Mucosa of rectum (tissue), 2 donors: ENCODE measurements around the gene NFE2L3.
A peak's percentile ranks its signal among the peaks of the same experiment; 100 is the strongest.
"Not testable (repeated sequence)": the region's sequence is repeated elsewhere in the genome, so short reads cannot be mapped to it uniquely, and the experiment has no call there.

Source experiments
- H3K27ac ChIP-seq, 2 donors: one replicate each; pipeline ENCODE4 v1.7.0; 2013; ENCODE audit warnings: inconsistent platforms in 2 of 2, low read depth in 2 of 2, low read length in 2 of 2
- H3K27me3 ChIP-seq, 2 donors: one replicate each; pipeline ENCODE4 v1.7.0; 2013; ENCODE audit warnings: low read length in 2 of 2; ENCODE audit not compliant: control insufficient read depth in 2 of 2, insufficient read depth in 2 of 2
- H3K36me3 ChIP-seq, 2 donors: one replicate each; pipeline ENCODE4 v1.7.0; 2013; ENCODE audit warnings: low read length in 2 of 2; ENCODE audit not compliant: control insufficient read depth in 2 of 2, insufficient read depth in 2 of 2
- H3K4me1 ChIP-seq, 2 donors: one replicate each; pipeline ENCODE4 v1.7.0; 2013; ENCODE audit warnings: low read length in 2 of 2, mild to moderate bottlenecking in 1 of 2; ENCODE audit not compliant: control insufficient read depth in 2 of 2, insufficient read depth in 2 of 2
- H3K4me3 ChIP-seq, 2 donors: one replicate each; pipeline ENCODE4 v1.7.0; 2013; ENCODE audit warnings: low read length in 2 of 2
- H3K9ac ChIP-seq, 2 donors: one replicate each; pipeline ENCODE4 v1.7.0; 2013; ENCODE audit warnings: low read length in 2 of 2, low read depth in 1 of 2, mild to moderate bottlenecking in 1 of 2
- H3K9me3 ChIP-seq, 2 donors: one replicate each; pipeline ENCODE4 v1.7.0; 2013; ENCODE audit warnings: low read length in 2 of 2; ENCODE audit not compliant: control insufficient read depth in 2 of 2
- donor health status: healthy.
- donor health status: Normal muscosa, but diverticular disease.

NFE2L3 gene

GRCh38 chr7:26167303-26167934, 15.4 kb downstream of the NFE2L3 start:
- Histone ChIP-seq H3K27ac (peak overlapping the region in 1 of 2 donors; percentile 23), H3K4me1 (peaks cover 8 to 9% of the 10 kb centered on the region in 2 donors), H3K9me3 (no peaks in the 10 kb centered on the region), H3K27me3 (no peaks in the 10 kb centered on the region), H3K36me3 (peaks cover 0 to 2% of the 10 kb centered on the region in 2 donors), H3K9ac (peak overlapping the region in 1 of 2 donors; percentile 32), H3K4me3 (no peak overlapping the region)

- Histone ChIP-seq H3K4me3 (no peak overlapping the region), H3K9me3 (no peaks in the 10 kb centered on the region), H3K9ac (no peak overlapping the region), H3K27ac (no peak overlapping the region), H3K27me3 (no peaks in the 10 kb centered on the region), H3K4me1 (peaks cover 8 to 9% of the 10 kb centered on the region in 2 donors), H3K36me3 (peaks cover 0 to 2% of the 10 kb centered on the region in 2 donors)
These were observed 16.5 kb downstream of the NFE2L3 start for GRCh38 chr7:26168458-26169023.

- H3K9me3 ChIP-seq, result no peaks in the 10 kb centered on the region
- H3K36me3 ChIP-seq, result peaks cover 0 to 2% of the 10 kb centered on the region in 2 donors
- no peaks in the 10 kb centered on the region for H3K27me3 ChIP-seq
- peaks cover 8 to 9% of the 10 kb centered on the region in 2 donors for H3K4me1 ChIP-seq
- no peak overlapping the region for H3K9ac ChIP-seq
- no peak overlapping the region for H3K4me3 ChIP-seq
- no peak overlapping the region for H3K27ac ChIP-seq
These were observed 17.3 kb downstream of the NFE2L3 start for GRCh38 chr7:26169271-26169670.

- Histone ChIP-seq H3K4me3 (no peak overlapping the region), H3K36me3 (peaks cover 0 to 2% of the 10 kb centered on the region in 2 donors), H3K4me1 (peaks cover 8 to 9% of the 10 kb centered on the region in 2 donors), H3K27ac (no peak overlapping the region), H3K9ac (no peak overlapping the region), H3K9me3 (no peaks in the 10 kb centered on the region), H3K27me3 (no peaks in the 10 kb centered on the region)
These were observed 18.7 kb downstream of the NFE2L3 start for GRCh38 chr7:26170663-26171062.

- H3K4me1 ChIP-seq, result peaks cover 8 to 9% of the 10 kb centered on the region in 2 donors
- H3K27me3 ChIP-seq, result no peaks in the 10 kb centered on the region
- no peak overlapping the region for H3K27ac ChIP-seq
- no peak overlapping the region for H3K4me3 ChIP-seq
- no peaks in the 10 kb centered on the region for H3K9me3 ChIP-seq
- no peak overlapping the region for H3K9ac ChIP-seq
- H3K36me3 ChIP-seq, result peaks cover 0 to 2% of the 10 kb centered on the region in 2 donors
These were observed 19.6 kb downstream of the NFE2L3 start for GRCh38 chr7:26171601-26172000.

- Histone ChIP-seq H3K4me3 (no peak overlapping the region), H3K36me3 (peaks cover 0 to 2% of the 10 kb centered on the region in 2 donors), H3K4me1 (peaks cover 4 to 5% of the 10 kb centered on the region in 2 donors), H3K27ac (no peak overlapping the region), H3K9ac (no peak overlapping the region), H3K27me3 (no peaks in the 10 kb centered on the region), H3K9me3 (no peaks in the 10 kb centered on the region)
These were observed 20.1 kb downstream of the NFE2L3 start for GRCh38 chr7:26172048-26172447.

GRCh38 chr7:26175903-26176302, 23.9 kb downstream of the NFE2L3 start:
- H3K36me3 ChIP-seq, H3K27me3 ChIP-seq, H3K27ac ChIP-seq, H3K9me3 ChIP-seq, H3K9ac ChIP-seq, H3K4me3 ChIP-seq, H3K4me1 ChIP-seq: not testable (repeated sequence)

- H3K4me1 ChIP-seq, H3K27ac ChIP-seq, H3K36me3 ChIP-seq, H3K9me3 ChIP-seq, H3K9ac ChIP-seq, H3K4me3 ChIP-seq, H3K27me3 ChIP-seq: not testable (repeated sequence)
These were observed 24.7 kb downstream of the NFE2L3 start for GRCh38 chr7:26176696-26177095.

- not testable (repeated sequence) for H3K4me1 ChIP-seq, H3K4me3 ChIP-seq, H3K9ac ChIP-seq
These were observed 25.3 kb downstream of the NFE2L3 start for GRCh38 chr7:26177269-26177668.

GRCh38 chr7:26178272-26178960, 26.4 kb downstream of the NFE2L3 start:
- H3K9ac ChIP-seq, result no peak overlapping the region
- H3K27ac ChIP-seq, result no peak overlapping the region
- peaks cover 0 to 2% of the 10 kb centered on the region in 2 donors for H3K36me3 ChIP-seq
- H3K9me3 ChIP-seq, result no peaks in the 10 kb centered on the region
- no peaks in the 10 kb centered on the region for H3K27me3 ChIP-seq
- H3K4me3 ChIP-seq, result no peak overlapping the region
- H3K4me1 ChIP-seq, result no peaks in the 10 kb centered on the region

More at GRCh38 chr7:26177269-26177668, 25.3 kb downstream of the NFE2L3 start:
- not testable (repeated sequence) for H3K9me3 ChIP-seq, H3K27ac ChIP-seq, H3K27me3 ChIP-seq, H3K36me3 ChIP-seq
